Endothelial cell of umbilical vein (primary cell): ENCODE results near the gene ADAT1. TPM values are rescaled to one million over a fixed set of nuclear protein-coding genes. Genes with fewer than 3 reads are reported as not detected.

Source experiments
- BruUV-seq: library from RNA; stranded (reverse); fragments of 400-500 nt; replicated peaks from 2 replicates; lab custom pipeline; 2021; lab: Mats Ljungman, UMichigan
- CTCF ChIA-PET: fragments of 300-600, 350-600 bp; sonication (Branson Sonifier 250); formaldehyde crosslinking; loops from one replicate; lab custom pipeline; 2021; ENCODE audit warnings: antibody characterized with exemption, inconsistent platforms; lab: Charles Lee
- POLR2A ChIA-PET: fragments of 300-600, 350-600 bp; sonication (Branson Sonifier 250); formaldehyde crosslinking; loops from one replicate; lab custom pipeline; 2021; ENCODE audit warnings: antibody characterized with exemption, inconsistent platforms; lab: Charles Lee
- DNase-seq: peaks from one replicate; pipeline ENCODE4 v3.0.0-alpha.2; 2011; ENCODE audit warnings: low read depth, low spot score
- FAIRE-seq: peaks from 2 replicates; lab custom pipeline; 2011; peaks lifted over from hg19 to GRCh38; lab: Jason Lieb, UNC
- H2AFZ ChIP-seq: 2 replicates; pipeline ENCODE4 v1.6.0; 2012; ENCODE audit warnings: low read depth, low read length, control low read depth, inconsistent platforms
- H3K27ac ChIP-seq: 2 replicates; pipeline ENCODE4 v1.5.1; 2011; ENCODE audit warnings: low read depth, mild to moderate bottlenecking, control low read depth, low read length, moderate library complexity; ENCODE audit not compliant: insufficient read depth
- H3K27me3 ChIP-seq, 2 experiments: 2 replicates each; pipeline versions ENCODE4 v1.6.0 to v1.6.1; 2011; ENCODE audit warnings: low read length in 2 of 2, mixed read lengths in 1 of 2; ENCODE audit not compliant: control insufficient read depth in 2 of 2, insufficient read depth in 2 of 2
- H3K36me3 ChIP-seq, 2 experiments: 2 replicates in 1 of 2; 3 replicates in 1 of 2; pipeline ENCODE4 v1.5.1; 2011; ENCODE audit warnings: low read length in 2 of 2, mild to moderate bottlenecking in 1 of 2, moderate library complexity in 1 of 2; ENCODE audit not compliant: control insufficient read depth in 2 of 2, insufficient read depth in 2 of 2; ENCODE audit errors: extremely low read depth in 1 of 2
- H3K4me1 ChIP-seq: 3 replicates; pipeline ENCODE4 v1.5.1; 2011; ENCODE audit warnings: mild to moderate bottlenecking, low read length; ENCODE audit not compliant: control insufficient read depth, insufficient read depth; ENCODE audit errors: extremely low read depth
- H3K4me2 ChIP-seq: 2 replicates; pipeline ENCODE4 v1.6.1; 2011; ENCODE audit warnings: low read length, control low read depth, mixed read lengths; ENCODE audit not compliant: insufficient read depth
- H3K4me3 ChIP-seq, 3 experiments: fragments of 200-600 bp in 1 of 3; sonication (generic), shearing (Covaris generic) in 1 of 3; replicated peaks in 1 of 3; 2 replicates each; pipeline ENCODE4 v1.5.1; 2011 to 2016; ENCODE audit warnings: control low read depth in 3 of 3, low read length in 3 of 3, mild to moderate bottlenecking in 2 of 3, inconsistent platforms in 1 of 3, low read depth in 1 of 3, moderate library complexity in 1 of 3; ENCODE audit not compliant: insufficient read depth in 1 of 3
- H3K79me2 ChIP-seq: 2 replicates; pipeline ENCODE4 v1.6.0; 2012; ENCODE audit warnings: low read length, inconsistent platforms; ENCODE audit not compliant: control insufficient read depth, insufficient read depth
- H3K9ac ChIP-seq: replicated peaks from 2 replicates; pipeline ENCODE3; 2011; ENCODE audit warnings: low read length, control low read depth; ENCODE audit not compliant: insufficient read depth; ENCODE audit errors: extremely low read depth
- H3K9me1 ChIP-seq: replicated peaks from 3 replicates; pipeline ENCODE4 v1.6.0; 2011; ENCODE audit warnings: mild to moderate bottlenecking, low read length; ENCODE audit not compliant: control insufficient read depth, insufficient read depth; ENCODE audit errors: extremely low read depth
- H3K9me3 ChIP-seq: replicated peaks from 2 replicates; pipeline ENCODE4 v1.5.1; 2012; ENCODE audit warnings: low read length, inconsistent platforms; ENCODE audit not compliant: control insufficient read depth, insufficient read depth
- H4K20me1 ChIP-seq: replicated peaks from 2 replicates; pipeline ENCODE3; 2011; ENCODE audit warnings: mild to moderate bottlenecking, low read length; ENCODE audit not compliant: control insufficient read depth, insufficient read depth; ENCODE audit errors: extremely low read depth
- CTCF ChIP-seq, 2 donors: IDR thresholded peaks; 1 replicate in 1 of 2; 2 replicates in 1 of 2; pipeline ENCODE4 v1.5.1; 2011; ENCODE audit warnings: low read length in 2 of 2, mild to moderate bottlenecking in 2 of 2, moderate library complexity in 2 of 2, control low read depth in 1 of 2, inconsistent platforms in 1 of 2, low read depth in 1 of 2; ENCODE audit not compliant: insufficient read depth in 1 of 2; ENCODE audit errors: extremely low read depth in 1 of 2
- FOS ChIP-seq: IDR thresholded peaks from 2 replicates; pipeline ENCODE4 v1.6.1; 2011; ENCODE audit warnings: mild to moderate bottlenecking, low read length, moderate library complexity, borderline replicate concordance; ENCODE audit not compliant: insufficient read depth
- MYC ChIP-seq: IDR thresholded peaks from one replicate; pipeline ENCODE4 v1.6.1; 2011; ENCODE audit warnings: mild to moderate bottlenecking, low read depth, low read length
- POLR2AphosphoS5 ChIP-seq: IDR thresholded peaks from 2 replicates; pipeline ENCODE4 v1.6.1; 2012; ENCODE audit warnings: low read depth, mild to moderate bottlenecking, control low read depth, low read length, moderate library complexity; ENCODE audit not compliant: insufficient read depth
- dilution Hi-C: fragments of 300-500 bp; cut with MboI; formaldehyde crosslinking; loops from one replicate; pipeline ENCODE4 v1.15.0; 2019; ENCODE audit warnings: low sequenced_read_pairs; ENCODE audit not compliant: extremely low pct_ligation_motif_present
- intact Hi-C: fragments of 100-400 bp; cut with micrococcal nuclease; formaldehyde crosslinking; loops from one replicate; pipeline ENCODE4 v1.10.0; 2022
- polyA plus RNA-seq, 4 experiments: library from polyadenylated mRNA; depleted of rRNA in 3 of 4; stranded (reverse) in 3 of 4; unstranded in 1 of 4; fragments of >200 nt; gene quantifications; 2 replicates each; pipeline versions ENCODE4 v1.2.1 to v1.2.3, GENCODE V29; 2011 to 2012; ENCODE audit warnings: missing spikeins in 1 of 4
- total RNA-seq: library from RNA; stranded (reverse); gene quantifications from 2 replicates; pipeline ENCODE4 v1.2.3, GENCODE V29; 2021

The ADAT1 gene
- total and polyA plus RNA-seq, 2 donors (not counting 3 experiments of a cell fraction or from before 2014, with no cell fraction given): 27.2 to 56.6 TPM

DNA sequence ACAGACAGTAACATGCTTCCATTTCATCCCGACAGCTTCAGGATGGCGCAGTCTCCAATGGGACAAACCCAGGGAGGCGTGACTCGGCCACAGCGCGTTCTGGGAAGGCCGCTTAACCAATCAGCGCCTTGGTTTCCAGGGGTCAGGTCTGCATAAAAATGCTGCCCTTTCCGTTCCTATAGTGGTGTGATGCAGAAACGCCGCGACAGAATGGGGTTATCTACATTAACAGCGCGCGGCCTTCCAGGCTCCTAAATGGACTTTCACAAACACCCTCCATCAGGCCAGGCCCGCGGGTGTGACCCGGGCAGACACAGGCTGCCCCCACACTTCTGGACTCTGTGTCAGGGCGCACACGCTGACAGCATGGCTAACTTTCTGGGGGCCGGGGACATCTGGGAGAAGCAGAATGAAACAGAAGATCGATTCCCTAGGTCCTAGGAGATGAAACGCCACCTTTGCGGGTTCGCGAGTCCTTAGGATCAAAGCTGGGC is 67.8 kb downstream of the ADAT1 start:
- intact Hi-C loops: loop anchor here (1.0 to 2.0 kb wide), 3 partner anchors 38 to 90 kb away; partner anchors contain the start of gene TMEM170A
- Histone ChIP-seq H3K79me2 (no peaks in the 10 kb centered on the region), H3K9me1 (no peaks in the 10 kb centered on the region), H3K4me2 (peak overlapping the region; percentile 79), H4K20me1 (no peaks in the 10 kb centered on the region), H3K9ac (peak overlapping the region; percentile 35), H3K4me1 (peaks cover 12% of the 10 kb centered on the region), H3K36me3 (no peaks in the 10 kb centered on the region), H3K9me3 (no peaks in the 10 kb centered on the region), H2AFZ (peak overlapping the region; percentile 86), H3K27me3 (peaks cover 8 to 9% of the 10 kb centered on the region in 2 experiments), H3K27ac (peak overlapping the region; percentile 46), H3K4me3 (peak overlapping the region; percentile 75 to 86 (median 80))
- dilution Hi-C loops: no loop called here
- ChIA-PET POLR2A (interaction anchor here (0.8 kb wide), 1 partner anchor 39 kb away, joined by 3 read pairs; no protein-coding TSS in a partner anchor), CTCF (interaction anchor here (1.0 to 2.5 kb wide), 4 partner anchors 10 to 356 kb away, joined by 3 to 15 read pairs (median 4); no protein-coding TSS in a partner anchor)
- peak; percentile 97 for FAIRE-seq
- peak; percentile 90 for DNase-seq
- BruUV-seq: TSS peak; percentile 84
- TF ChIP-seq MYC (no peak), POLR2AphosphoS5 (peak; percentile 15), FOS (no peak), CTCF (IDR thresholded peaks at IDR 0.05; ENCODE audit: extremely low read depth in 1 of 2, insufficient read depth in 1 of 2, low read depth in 1 of 2, low read length in 2 of 2) (no peak)
